NCI-H1048 (cell line): Measurements from ENCODE around the gene ZNF625.

Experiments used
- DNase-seq: peaks from one replicate; lab custom pipeline; 2025; lab: John Stamatoyannopoulos, UW

ZNF625 gene

GRCh38 chr19:12156223-12157058, at the start of gene ZNF625:
TSS of gene ZNF625 (minus strand) at chr19:12156734. CDS start at chr19:12156558, 176 bp downstream.
- DNase-seq = peak; percentile 92

GRCh38 chr19:12205296-12205695, 48.8 kb upstream of the ZNF625 start:
- no peak for DNase-seq

GRCh38 chr19:12202250-12202649, 45.7 kb upstream of the ZNF625 start:
- DNase-seq = no peak

- DNase-seq = no peak
These were observed 43.4 kb upstream of the ZNF625 start for GRCh38 chr19:12199757-12200419.

- DNase-seq = no peak
These were observed 41.6 kb upstream of the ZNF625 start for GRCh38 chr19:12198136-12198535.

- DNase-seq = peak; percentile 51
These were observed 38.5 kb upstream of the ZNF625 start for GRCh38 chr19:12194827-12195731.

GRCh38 chr19:12187625-12188024, 31.1 kb upstream of the ZNF625 start:
- no peak for DNase-seq

GRCh38 chr19:12180377-12180776, 23.8 kb upstream of the ZNF625 start:
- DNase-seq = no peak

- DNase-seq = no peak
These were observed 10.1 kb upstream of the ZNF625 start for GRCh38 chr19:12166626-12167025.

GRCh38 chr19:12163826-12164225, 7.3 kb upstream of the ZNF625 start:
- no peak for DNase-seq

- peak; percentile 91 for DNase-seq
These were observed 6.6 kb upstream of the ZNF625 start, which contains the start of gene ZNF136 for GRCh38 chr19:12162882-12163806. TSS of gene ZNF136 (plus strand) at chr19:12163096. CDS start at chr19:12163204, 108 bp downstream.

- DNase-seq = no peak
These were observed 6.0 kb upstream of the ZNF625 start for GRCh38 chr19:12162513-12162881.

GRCh38 chr19:12159773-12160414, 3.4 kb upstream of the ZNF625 start:
- DNase-seq = no peak

- DNase-seq = no peak
These were observed 1.1 kb downstream of the ZNF625 start for GRCh38 chr19:12155324-12155860.

GRCh38 chr19:12145348-12145747, 11.2 kb downstream of the ZNF625 start:
- DNase-seq = no peak

- DNase-seq = no peak
These were observed 15.2 kb downstream of the ZNF625 start for GRCh38 chr19:12141405-12141736.

GRCh38 chr19:12140545-12141404, 15.8 kb downstream of the ZNF625 start:
- peak; percentile 62 for DNase-seq

GRCh38 chr19:12139885-12140544, 16.5 kb downstream of the ZNF625 start, which contains the start of gene ZNF20:
TSS of gene ZNF20 (minus strand) at chr19:12140350. CDS start at chr19:12140182, 168 bp downstream.
- DNase-seq = peak; percentile 85

- no peak for DNase-seq
These were observed 17.3 kb downstream of the ZNF625 start for GRCh38 chr19:12139269-12139668.
